Measurements from ENCODE around the gene CACNA2D1.

CACNA2D1 gene

GRCh38 chr7:82172881-82173280, 270.7 kb downstream of the CACNA2D1 start:
- peak; percentile 56 for DNase-seq (ENCODE audit: low read depth)
- TF ChIP-seq, protein P1, sequence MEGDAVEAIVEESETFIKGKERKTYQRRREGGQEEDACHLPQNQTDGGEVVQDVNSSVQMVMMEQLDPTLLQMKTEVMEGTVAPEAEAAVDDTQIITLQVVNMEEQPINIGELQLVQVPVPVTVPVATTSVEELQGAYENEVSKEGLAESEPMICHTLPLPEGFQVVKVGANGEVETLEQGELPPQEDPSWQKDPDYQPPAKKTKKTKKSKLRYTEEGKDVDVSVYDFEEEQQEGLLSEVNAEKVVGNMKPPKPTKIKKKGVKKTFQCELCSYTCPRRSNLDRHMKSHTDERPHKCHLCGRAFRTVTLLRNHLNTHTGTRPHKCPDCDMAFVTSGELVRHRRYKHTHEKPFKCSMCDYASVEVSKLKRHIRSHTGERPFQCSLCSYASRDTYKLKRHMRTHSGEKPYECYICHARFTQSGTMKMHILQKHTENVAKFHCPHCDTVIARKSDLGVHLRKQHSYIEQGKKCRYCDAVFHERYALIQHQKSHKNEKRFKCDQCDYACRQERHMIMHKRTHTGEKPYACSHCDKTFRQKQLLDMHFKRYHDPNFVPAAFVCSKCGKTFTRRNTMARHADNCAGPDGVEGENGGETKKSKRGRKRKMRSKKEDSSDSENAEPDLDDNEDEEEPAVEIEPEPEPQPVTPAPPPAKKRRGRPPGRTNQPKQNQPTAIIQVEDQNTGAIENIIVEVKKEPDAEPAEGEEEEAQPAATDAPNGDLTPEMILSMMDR (conservative IDR thresholded peaks at IDR 0.05; ENCODE audit: low read depth, low read length): no peak

GRCh38 chr7:82172017-82172416, 271.6 kb downstream of the CACNA2D1 start:
- H3K4me3 ChIP-seq (ENCODE audit: low read length): no peak overlapping the region
- DNase-seq (ENCODE audit: low read depth): no peak
- TF ChIP-seq, protein P1 (conservative IDR thresholded peaks at IDR 0.05; ENCODE audit: low read depth, low read length): no peak

More at GRCh38 chr7:82172881-82173280, 270.7 kb downstream of the CACNA2D1 start:
- H3K4me3 ChIP-seq (ENCODE audit: low read length): no peak overlapping the region

- H3K4me3 ChIP-seq (ENCODE audit: low read length): no peak overlapping the region
- DNase-seq (ENCODE audit: low read depth): no peak
- TF ChIP-seq, protein P1 (conservative IDR thresholded peaks at IDR 0.05; ENCODE audit: low read depth, low read length): no peak
These were observed 275.8 kb downstream of the CACNA2D1 start for GRCh38 chr7:82167558-82168314.

- TF ChIP-seq, protein P1 (conservative IDR thresholded peaks at IDR 0.05; ENCODE audit: low read depth, low read length): no peak
- no peak overlapping the region for H3K4me3 ChIP-seq (ENCODE audit: low read length)
- DNase-seq (ENCODE audit: low read depth): no peak
These were observed 277.1 kb downstream of the CACNA2D1 start for GRCh38 chr7:82166260-82167015.

GRCh38 chr7:82164813-82165212, 278.8 kb downstream of the CACNA2D1 start:
- no peak for DNase-seq (ENCODE audit: low read depth)
- no peak overlapping the region for H3K4me3 ChIP-seq (ENCODE audit: low read length)
- TF ChIP-seq, protein P1 (conservative IDR thresholded peaks at IDR 0.05; ENCODE audit: low read depth, low read length): peak; percentile 22

GRCh38 chr7:82164410-82164809, 279.2 kb downstream of the CACNA2D1 start:
- TF ChIP-seq, protein P1 (conservative IDR thresholded peaks at IDR 0.05; ENCODE audit: low read depth, low read length): no peak
- no peak overlapping the region for H3K4me3 ChIP-seq (ENCODE audit: low read length)
- no peak for DNase-seq (ENCODE audit: low read depth)
